IPS-20b (cell line): ENCODE results near the gene NXPH4.

Experiments used
- H3K27ac ChIP-seq: one replicate; pipeline ENCODE4 v1.5.1; 2013; ENCODE audit warnings: low read length
- H3K27me3 ChIP-seq: 2 replicates; pipeline ENCODE4 v1.6.1; 2013; ENCODE audit warnings: mild to moderate bottlenecking, low read length, inconsistent platforms; ENCODE audit not compliant: insufficient read depth
- H3K36me3 ChIP-seq: 2 replicates; pipeline ENCODE4 v1.6.1; 2013; ENCODE audit warnings: low read depth, mild to moderate bottlenecking, inconsistent platforms, low read length, moderate library complexity; ENCODE audit not compliant: insufficient read depth
- H3K4me1 ChIP-seq: 2 replicates; pipeline ENCODE4 v1.6.1; 2013; ENCODE audit warnings: mild to moderate bottlenecking, control low read depth, inconsistent platforms, low read length, moderate library complexity; ENCODE audit not compliant: insufficient read depth
- H3K4me3 ChIP-seq: 2 replicates; pipeline ENCODE4 v1.5.1; 2013; ENCODE audit warnings: mild to moderate bottlenecking, low read length, inconsistent platforms
- H3K9ac ChIP-seq: 2 replicates; pipeline ENCODE4 v1.6.1; 2013; ENCODE audit warnings: low read depth, mild to moderate bottlenecking, inconsistent platforms, low read length, moderate library complexity
- H3K9me3 ChIP-seq: 2 replicates; pipeline ENCODE4 v1.6.1; 2013; ENCODE audit warnings: mild to moderate bottlenecking, low read depth, low read length, inconsistent platforms; ENCODE audit not compliant: insufficient read depth

NXPH4 gene

GRCh38 chr12:57244312-57244696, 27.7 kb downstream of the NXPH4 start:
- Histone ChIP-seq H3K4me1 (peaks cover 12% of the 10 kb centered on the region; the same call in 1 of the 2 replicates), H3K4me3 (no peak overlapping the region), H3K27me3 (peaks cover 57% of the 10 kb centered on the region), H3K36me3 (no peaks in the 10 kb centered on the region), H3K9me3 (no peaks in the 10 kb centered on the region; the same call in 1 of the 2 replicates), H3K9ac (no peak overlapping the region), H3K27ac (no peak overlapping the region)

- no peaks in the 10 kb centered on the region for H3K9me3 ChIP-seq
- H3K9ac ChIP-seq = no peak overlapping the region
- no peak overlapping the region for H3K4me3 ChIP-seq
- peaks cover 30% of the 10 kb centered on the region for H3K27me3 ChIP-seq
- no peaks in the 10 kb centered on the region for H3K36me3 ChIP-seq
- H3K27ac ChIP-seq = no peak overlapping the region
- H3K4me1 ChIP-seq = peaks cover 7% of the 10 kb centered on the region; the same call in 1 of the 2 replicates
Measured at GRCh38 chr12:57247041-57247440, 30.4 kb downstream of the NXPH4 start.

- no peak overlapping the region for H3K4me3 ChIP-seq
- H3K36me3 ChIP-seq = no peaks in the 10 kb centered on the region
- peaks cover 10% of the 10 kb centered on the region for H3K27me3 ChIP-seq
- H3K27ac ChIP-seq = no peak overlapping the region
- peaks cover 7% of the 10 kb centered on the region; the same call in 1 of the 2 replicates for H3K4me1 ChIP-seq
- no peak overlapping the region for H3K9ac ChIP-seq
- no peaks in the 10 kb centered on the region for H3K9me3 ChIP-seq
Measured at GRCh38 chr12:57248934-57249742, 32.5 kb downstream of the NXPH4 start.

- Histone ChIP-seq H3K36me3 (no peaks in the 10 kb centered on the region), H3K4me1 (peaks cover 7% of the 10 kb centered on the region; the same call in 1 of the 2 replicates), H3K27me3 (no peaks in the 10 kb centered on the region), H3K9ac (no peak overlapping the region), H3K4me3 (no peak overlapping the region), H3K9me3 (no peaks in the 10 kb centered on the region), H3K27ac (no peak overlapping the region)
Measured at GRCh38 chr12:57250541-57250940, 33.9 kb downstream of the NXPH4 start.

GRCh38 chr12:57250956-57251355, 34.4 kb downstream of the NXPH4 start, which contains the start of gene STAC3:
STAC3 (minus strand) TSS chr12:57251187; CDS start chr12:57249636, 1,551 bp downstream.
- Histone ChIP-seq H3K27me3 (no peaks in the 10 kb centered on the region), H3K4me3 (no peak within 1 kb of the TSS), H3K36me3 (no peaks in the 10 kb centered on the region), H3K9ac (0 out of 2 replicates have a peak within 1 kb of the TSS, but pooled peaks have one; percentile 34), H3K4me1 (peaks cover 7% of the 10 kb centered on the region; the same call in 1 of the 2 replicates), H3K9me3 (no peaks in the 10 kb centered on the region), H3K27ac (no peak within 1 kb of the TSS)

GRCh38 chr12:57254506-57255280, 38.1 kb downstream of the NXPH4 start:
- H3K36me3 ChIP-seq = peaks cover 31% of the 10 kb centered on the region
- 0 out of 2 replicates have a peak, but pooled peaks cover 2% of the 10 kb centered on the region for H3K4me1 ChIP-seq

GRCh38 chr12:57255916-57256315, 39.3 kb downstream of the NXPH4 start:
- Histone ChIP-seq H3K9ac (no peak overlapping the region), H3K27ac (no peak overlapping the region), H3K4me1 (no peaks in the 10 kb centered on the region; the same call in 1 of the 2 replicates), H3K4me3 (no peak overlapping the region), H3K36me3 (peaks cover 31% of the 10 kb centered on the region), H3K9me3 (no peaks in the 10 kb centered on the region), H3K27me3 (no peaks in the 10 kb centered on the region)

More at GRCh38 chr12:57254506-57255280, 38.1 kb downstream of the NXPH4 start:
- no peak overlapping the region for H3K27ac ChIP-seq
- no peaks in the 10 kb centered on the region for H3K9me3 ChIP-seq
- no peak overlapping the region for H3K4me3 ChIP-seq
- no peak overlapping the region for H3K9ac ChIP-seq
- H3K27me3 ChIP-seq = no peaks in the 10 kb centered on the region

GRCh38 chr12:57258977-57259970, 42.7 kb downstream of the NXPH4 start:
- no peaks in the 10 kb centered on the region for H3K9me3 ChIP-seq
- no peaks in the 10 kb centered on the region for H3K27me3 ChIP-seq
- no peak overlapping the region for H3K4me3 ChIP-seq
- peaks cover 8% of the 10 kb centered on the region; the same call in 1 of the 2 replicates for H3K4me1 ChIP-seq
- H3K9ac ChIP-seq = no peak overlapping the region
- H3K27ac ChIP-seq = no peak overlapping the region
- H3K36me3 ChIP-seq = peaks cover 31% of the 10 kb centered on the region

GRCh38 chr12:57260366-57260765, 43.8 kb downstream of the NXPH4 start:
- Histone ChIP-seq H3K27me3 (no peaks in the 10 kb centered on the region), H3K9ac (no peak overlapping the region), H3K4me1 (peaks cover 8% of the 10 kb centered on the region; the same call in 1 of the 2 replicates), H3K36me3 (peaks cover 36% of the 10 kb centered on the region), H3K9me3 (no peaks in the 10 kb centered on the region), H3K4me3 (no peak overlapping the region), H3K27ac (no peak overlapping the region)

GRCh38 chr12:57261428-57261865, 44.9 kb downstream of the NXPH4 start:
- no peak overlapping the region for H3K4me3 ChIP-seq
- no peaks in the 10 kb centered on the region for H3K27me3 ChIP-seq
- peaks cover 8% of the 10 kb centered on the region; the same call in 1 of the 2 replicates for H3K4me1 ChIP-seq
- no peak overlapping the region for H3K27ac ChIP-seq
- H3K9me3 ChIP-seq = no peaks in the 10 kb centered on the region
- H3K9ac ChIP-seq = no peak overlapping the region
- H3K36me3 ChIP-seq = peaks cover 36% of the 10 kb centered on the region
